Thymus (tissue), 11 donors: ENCODE data around the gene ALAS1. TPM values are rescaled to one million over a fixed set of nuclear protein-coding genes. Genes with fewer than 3 reads are reported as not detected.

Source experiments
- DNase-seq, 9 donors: peaks; one replicate each; pipeline ENCODE4 v3.0.0-alpha.2; 2013; ENCODE audit warnings: low spot score in 9 of 9, low read depth in 6 of 9, missing footprints in 1 of 9
- H3K27ac ChIP-seq, 2 donors: one replicate each; pipeline ENCODE4 v1.5.1; 2013; ENCODE audit warnings: control low read depth in 1 of 2, low read depth in 1 of 2, low read length in 1 of 2, mild to moderate bottlenecking in 1 of 2, moderate library complexity in 1 of 2
- H3K27me3 ChIP-seq, 2 donors: one replicate each; pipeline ENCODE4 v1.5.1; 2013; ENCODE audit warnings: low read length in 1 of 2; ENCODE audit not compliant: control insufficient read depth in 2 of 2, insufficient read depth in 1 of 2
- H3K36me3 ChIP-seq, 2 donors: one replicate each; pipeline ENCODE4 v1.5.1; 2013; ENCODE audit warnings: low read length in 1 of 2, mild to moderate bottlenecking in 1 of 2, moderate library complexity in 1 of 2; ENCODE audit not compliant: control insufficient read depth in 2 of 2, insufficient read depth in 2 of 2
- H3K4me1 ChIP-seq, 2 donors: one replicate each; pipeline ENCODE4 v1.5.1; 2013; ENCODE audit warnings: low read length in 2 of 2; ENCODE audit not compliant: control insufficient read depth in 2 of 2, insufficient read depth in 2 of 2
- H3K4me3 ChIP-seq, 2 donors: one replicate each; pipeline ENCODE4 v1.5.1; 2013; ENCODE audit warnings: low read length in 2 of 2, control low read depth in 1 of 2, mild to moderate bottlenecking in 1 of 2
- H3K9me3 ChIP-seq, 2 donors: one replicate each; pipeline ENCODE4 v1.5.1; 2013; ENCODE audit warnings: low read length in 1 of 2, mild to moderate bottlenecking in 1 of 2; ENCODE audit not compliant: control insufficient read depth in 2 of 2, insufficient read depth in 1 of 2
- WGBS: extraction: QIAGEN DNeasy Blood & Tissue Kit; methylation state at CpG from one replicate; pipeline ENCODE4 v1.1.7; 2013; 5-methylcytosine and 5-hydroxymethylcytosine counted together
- polyA plus RNA-seq: library from polyadenylated mRNA; stranded (reverse); fragments of 200-250 nt; gene quantifications from one replicate; pipeline ENCODE4 v1.2.3, GENCODE V29; 2013
- total RNA-seq: library from RNA; stranded (reverse); fragments of 120-200 nt; gene quantifications from one replicate; pipeline ENCODE4 v1.2.4, GENCODE V29; 2013
- donor health status: healthy.

The ALAS1 gene
- total and polyA plus RNA-seq, 2 donors = 22.8 to 34.5 TPM

GRCh38 chr3:52238193-52238760 lies 40.3 kb downstream of the ALAS1 start:
- H3K9me3 ChIP-seq = no peaks in the 10 kb centered on the region
- peak overlapping the region; percentile 93 for H3K4me3 ChIP-seq
- no peak for DNase-seq
- 28% methylated on average over 11 of the region's 11 CpGs for WGBS
- H3K27ac ChIP-seq = peak overlapping the region in 1 of 2 donors; percentile 96
- peaks cover 28 to 56% of the 10 kb centered on the region in 2 donors for H3K4me1 ChIP-seq
- peaks cover 24 to 28% of the 10 kb centered on the region in 2 donors for H3K36me3 ChIP-seq
- no peaks in the 10 kb centered on the region for H3K27me3 ChIP-seq

- peak; percentile 51 to 93 (median 86) for DNase-seq
- Histone ChIP-seq H3K4me3 (peak within 1 kb of the TSS; percentile 93), H3K4me1 (peaks cover 28 to 60% of the 10 kb centered on the region in 2 donors), H3K9me3 (peaks cover 0 to 6% of the 10 kb centered on the region in 2 donors), H3K36me3 (peaks cover 19 to 24% of the 10 kb centered on the region in 2 donors), H3K27ac (peak within 1 kb of the TSS; percentile 96 to 97), H3K27me3 (no peaks in the 10 kb centered on the region)
- WGBS = under 1% methylated on average over 92 of the region's 92 CpGs
Measured at GRCh38 chr3:52238761-52239701, 41.1 kb downstream of the ALAS1 start, which contains the start of gene TWF2. TWF2 (minus strand) TSS chr3:52239158; CDS start chr3:52239016, 142 bp downstream.

GRCh38 chr3:52240059-52240885 lies 42.3 kb downstream of the ALAS1 start:
- Histone ChIP-seq H3K36me3 (peaks cover 7 to 12% of the 10 kb centered on the region in 2 donors), H3K27me3 (peaks cover 0 to 5% of the 10 kb centered on the region in 2 donors), H3K4me3 (peak overlapping the region in 1 of 2 donors; percentile 93), H3K27ac (peak overlapping the region; percentile 70 to 97), H3K9me3 (peaks cover 0 to 6% of the 10 kb centered on the region in 2 donors), H3K4me1 (peaks cover 35 to 72% of the 10 kb centered on the region in 2 donors)
- 86% methylated on average over 1 of the region's 1 CpG for WGBS
- DNase-seq = peak in 7 of 9 donors; percentile 45 to 87 (median 73)

- no peak overlapping the region for H3K4me3 ChIP-seq
- peaks cover 37 to 71% of the 10 kb centered on the region in 2 donors for H3K4me1 ChIP-seq
- no peak for DNase-seq
- H3K9me3 ChIP-seq = peaks cover 0 to 6% of the 10 kb centered on the region in 2 donors
- peaks cover 0 to 8% of the 10 kb centered on the region in 2 donors for H3K27me3 ChIP-seq
- peaks cover 2 to 6% of the 10 kb centered on the region in 2 donors for H3K36me3 ChIP-seq
- 97% methylated on average over 4 of the region's 4 CpGs for WGBS
- peak overlapping the region in 1 of 2 donors; percentile 97 for H3K27ac ChIP-seq
Measured at GRCh38 chr3:52240886-52241370, 43.0 kb downstream of the ALAS1 start.

GRCh38 chr3:52242039-52242438 lies 44.1 kb downstream of the ALAS1 start:
- peaks cover 0 to 6% of the 10 kb centered on the region in 2 donors for H3K9me3 ChIP-seq
- H3K27ac ChIP-seq = no peak overlapping the region
- H3K36me3 ChIP-seq = no peaks in the 10 kb centered on the region
- no peak for DNase-seq
- 100% methylated on average over 1 of the region's 1 CpG for WGBS
- no peak overlapping the region for H3K4me3 ChIP-seq
- H3K27me3 ChIP-seq = peaks cover 0 to 10% of the 10 kb centered on the region in 2 donors
- H3K4me1 ChIP-seq = peaks cover 35 to 73% of the 10 kb centered on the region in 2 donors

- H3K27ac ChIP-seq = peak overlapping the region in 1 of 2 donors; percentile 33
- H3K4me1 ChIP-seq = peaks cover 26 to 64% of the 10 kb centered on the region in 2 donors
- DNase-seq = no peak
- peaks cover 16 to 18% of the 10 kb centered on the region in 2 donors for H3K36me3 ChIP-seq
- H3K9me3 ChIP-seq = peaks cover 0 to 6% of the 10 kb centered on the region in 2 donors
- no peak overlapping the region for H3K4me3 ChIP-seq
- peaks cover 0 to 10% of the 10 kb centered on the region in 2 donors for H3K27me3 ChIP-seq
- WGBS = 83% methylated on average over 9 of the region's 9 CpGs
Measured at GRCh38 chr3:52243791-52244628, 46.0 kb downstream of the ALAS1 start.

GRCh38 chr3:52245322-52246263 lies 47.6 kb downstream of the ALAS1 start, which contains the start of gene PPM1M:
PPM1M (plus strand) TSS chr3:52245759; CDS start chr3:52245825, 66 bp downstream.
- DNase-seq = peak in 2 of 9 donors; percentile 51 to 70
- peak within 1 kb of the TSS; percentile 61 to 66 for H3K4me3 ChIP-seq
- peak within 1 kb of the TSS; percentile 66 to 95 for H3K27ac ChIP-seq
- peaks cover 0 to 6% of the 10 kb centered on the region in 2 donors for H3K9me3 ChIP-seq
- peaks cover 0 to 10% of the 10 kb centered on the region in 2 donors for H3K27me3 ChIP-seq
- H3K36me3 ChIP-seq = peaks cover 31 to 32% of the 10 kb centered on the region in 2 donors
- WGBS = 4% methylated on average over 98 of the region's 98 CpGs
- peaks cover 16 to 61% of the 10 kb centered on the region in 2 donors for H3K4me1 ChIP-seq
